Stimulated activated CD8-positive, alpha-beta memory T cell treated with anti-CD3 and anti-CD28 coated beads, Interleukin-7, amount 100 ng/mL, for 24 hours (primary cell): ENCODE data around the gene ADGRG3.
"Not testable (repeated sequence)": the region's sequence is repeated elsewhere in the genome, so short reads cannot be mapped to it uniquely, and the experiment has no call there.

Source experiments
- DNase-seq: peaks from one replicate; pipeline ENCODE4 v3.0.0-alpha.2; 2020; ENCODE audit warnings: low read depth

Gene ADGRG3

GRCh38 chr16:57697896-57698537 lies 29.9 kb downstream of the ADGRG3 start:
- no peak for DNase-seq

GRCh38 chr16:57698812-57699405 lies 30.8 kb downstream of the ADGRG3 start:
- DNase-seq, result no peak

GRCh38 chr16:57699481-57699880 lies 31.4 kb downstream of the ADGRG3 start:
- DNase-seq, result no peak

GRCh38 chr16:57699899-57700298 lies 31.8 kb downstream of the ADGRG3 start:
- no peak for DNase-seq

- DNase-seq, result no peak
Measured at GRCh38 chr16:57700781-57701551, 32.9 kb downstream of the ADGRG3 start.

- DNase-seq, result no peak
Measured at GRCh38 chr16:57701759-57702371, 33.8 kb downstream of the ADGRG3 start.

GRCh38 chr16:57703416-57704010 lies 35.4 kb downstream of the ADGRG3 start:
- DNase-seq, result no peak

GRCh38 chr16:57704011-57704904 lies 36.2 kb downstream of the ADGRG3 start:
- no peak for DNase-seq

GRCh38 chr16:57704905-57705852 lies 37.1 kb downstream of the ADGRG3 start:
- DNase-seq, result no peak

GRCh38 chr16:57706717-57707116 lies 38.6 kb downstream of the ADGRG3 start:
- no peak for DNase-seq

GRCh38 chr16:57707331-57707730 lies 39.2 kb downstream of the ADGRG3 start:
- DNase-seq, result no peak

GRCh38 chr16:57708168-57708567 lies 40.1 kb downstream of the ADGRG3 start:
- no peak for DNase-seq

GRCh38 chr16:57709663-57710062 lies 41.6 kb downstream of the ADGRG3 start:
- no peak for DNase-seq

- DNase-seq, result no peak
Measured at GRCh38 chr16:57711346-57711745, 43.2 kb downstream of the ADGRG3 start.

GRCh38 chr16:57711993-57712392 lies 43.9 kb downstream of the ADGRG3 start:
- DNase-seq, result no peak

- DNase-seq, result not testable (repeated sequence)
Measured at GRCh38 chr16:57712569-57712968, 44.5 kb downstream of the ADGRG3 start.

- no peak for DNase-seq
Measured at GRCh38 chr16:57713596-57713995, 45.5 kb downstream of the ADGRG3 start.

GRCh38 chr16:57714047-57714446 lies 45.9 kb downstream of the ADGRG3 start:
- no peak for DNase-seq

GRCh38 chr16:57720142-57720575 lies 52.1 kb downstream of the ADGRG3 start:
- DNase-seq, result peak; percentile 22
